ENCODE measurements around the gene SELPLG.
"Not testable (repeated sequence)": the region's sequence is repeated elsewhere in the genome, so short reads cannot be mapped to it uniquely, and the experiment has no call there.

SELPLG gene

DNA sequence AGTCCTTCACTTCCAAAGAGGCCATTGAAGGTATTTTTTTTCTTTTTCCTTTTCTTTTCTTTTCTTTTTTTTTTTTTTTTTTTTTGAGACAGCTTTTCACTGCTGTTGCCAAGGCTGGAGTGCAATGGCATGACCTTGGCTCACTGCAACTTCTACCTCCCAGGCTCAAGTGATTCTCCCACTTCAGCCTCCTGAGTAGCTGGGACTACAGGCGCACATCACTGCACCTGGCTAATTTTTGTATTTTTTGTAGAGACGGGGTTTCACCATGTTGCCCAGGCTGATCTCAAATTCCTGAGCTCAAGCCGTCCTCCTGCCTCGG lies 14.8 kb downstream of the SELPLG start:
- DNase-seq (ENCODE audit: low read depth): not testable (repeated sequence)

DNA sequence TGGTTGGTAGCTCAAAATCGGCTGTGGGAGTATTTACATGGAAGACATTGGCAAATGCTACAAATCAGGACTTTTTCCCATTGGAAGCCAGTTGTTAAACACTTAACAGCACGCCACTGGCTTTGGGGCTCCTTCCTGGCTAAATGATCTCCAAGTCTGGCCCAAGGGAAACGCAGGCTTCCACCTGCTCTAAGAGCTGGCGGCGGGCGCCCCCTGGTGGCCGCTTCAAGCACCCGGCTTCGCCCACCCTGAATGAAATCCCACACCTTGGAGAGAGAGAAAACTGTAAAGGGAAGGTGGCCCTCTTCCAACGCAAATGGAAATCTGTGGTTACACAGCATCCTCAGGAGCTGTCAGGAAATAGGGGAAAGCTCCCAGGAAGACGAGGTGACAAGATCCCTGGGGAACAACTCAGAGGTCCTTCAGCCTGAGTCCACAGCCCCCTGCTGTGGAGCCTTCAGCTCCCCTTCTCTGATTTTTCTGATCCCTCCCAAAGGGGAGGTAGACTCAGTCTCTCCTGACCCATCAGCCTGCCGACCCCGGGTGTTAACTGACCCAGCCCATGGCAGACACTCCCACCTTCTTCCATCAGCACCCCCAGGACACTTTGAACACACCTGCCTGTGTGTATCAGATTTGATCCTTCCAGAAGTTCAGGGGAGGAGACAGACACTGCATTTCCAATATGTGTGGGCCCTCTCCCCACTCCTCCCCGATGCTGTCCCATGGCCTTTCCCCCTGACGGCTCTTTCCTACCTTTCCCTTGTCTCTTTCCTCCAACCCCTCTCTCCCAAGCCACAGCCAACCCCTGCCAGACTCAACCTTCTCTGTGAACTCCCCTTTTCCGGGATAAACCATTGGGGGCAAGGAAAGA lies 15.4 kb downstream of the SELPLG start:
- no peak for DNase-seq (ENCODE audit: low read depth)

DNA sequence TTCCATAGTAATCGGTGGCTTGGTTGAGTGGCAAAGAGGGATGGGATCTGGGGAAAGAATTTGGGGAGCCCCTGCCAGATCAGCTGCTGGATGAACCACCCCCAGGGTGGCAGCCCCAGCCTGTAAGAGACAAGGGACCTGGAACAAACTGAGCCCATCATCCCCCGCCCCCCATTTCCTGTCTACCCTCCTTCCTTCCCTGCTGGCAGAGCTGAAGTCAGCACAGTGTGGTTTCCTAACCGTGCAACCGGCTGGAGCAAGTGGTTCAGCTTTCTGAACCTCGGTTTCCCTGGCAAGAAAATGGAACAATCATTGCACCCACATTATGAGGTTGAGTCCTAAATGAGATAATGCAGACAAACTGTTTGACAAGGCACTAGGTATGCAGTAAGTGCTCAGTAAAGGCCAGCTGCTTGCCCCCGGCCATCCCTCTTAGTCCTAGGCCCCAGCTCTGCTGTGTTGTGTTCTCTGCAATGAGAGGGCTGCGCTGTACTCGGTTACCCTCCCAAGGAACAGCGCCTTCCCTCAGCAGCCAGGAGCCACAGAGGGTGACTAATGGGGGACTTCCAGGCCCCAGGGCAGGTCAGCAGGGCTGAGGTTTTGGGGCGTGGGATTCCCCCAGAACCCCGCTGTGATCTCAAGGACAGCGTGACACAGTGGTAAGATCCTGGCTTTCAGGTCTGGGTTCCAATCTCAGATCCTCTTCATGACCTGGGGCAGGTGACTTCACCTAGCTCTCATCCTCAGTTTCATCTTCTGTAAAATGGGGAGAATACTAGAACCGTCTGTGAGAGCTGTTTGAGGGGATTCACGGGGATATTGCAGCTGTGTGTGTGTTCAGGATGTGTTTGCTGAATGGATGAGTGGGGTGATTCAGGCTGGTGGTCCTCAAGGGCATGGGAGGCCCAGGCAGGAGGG lies 16.5 kb downstream of the SELPLG start:
- no peak for DNase-seq (ENCODE audit: low read depth)

DNA sequence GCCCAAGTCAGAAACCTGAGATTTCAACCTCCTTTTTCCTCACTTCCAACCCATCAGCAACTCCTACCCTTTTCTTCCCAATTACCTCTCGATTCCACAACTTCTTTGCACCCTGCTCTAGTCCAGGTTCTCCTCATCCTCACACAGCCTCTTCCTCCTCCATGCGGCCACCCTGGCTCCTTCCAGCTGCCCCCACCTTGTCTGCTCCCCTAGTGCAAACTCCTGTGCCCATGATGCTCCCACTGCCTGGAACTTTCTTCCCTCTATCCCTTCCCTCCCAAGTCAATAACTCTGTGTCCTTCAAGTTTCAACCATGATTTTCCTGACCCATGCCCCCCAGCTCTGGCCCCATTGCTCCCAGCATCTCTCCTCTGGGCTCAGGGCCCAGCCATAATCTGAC lies 17.3 kb downstream of the SELPLG start:
- DNase-seq (ENCODE audit: low read depth): no peak

DNA sequence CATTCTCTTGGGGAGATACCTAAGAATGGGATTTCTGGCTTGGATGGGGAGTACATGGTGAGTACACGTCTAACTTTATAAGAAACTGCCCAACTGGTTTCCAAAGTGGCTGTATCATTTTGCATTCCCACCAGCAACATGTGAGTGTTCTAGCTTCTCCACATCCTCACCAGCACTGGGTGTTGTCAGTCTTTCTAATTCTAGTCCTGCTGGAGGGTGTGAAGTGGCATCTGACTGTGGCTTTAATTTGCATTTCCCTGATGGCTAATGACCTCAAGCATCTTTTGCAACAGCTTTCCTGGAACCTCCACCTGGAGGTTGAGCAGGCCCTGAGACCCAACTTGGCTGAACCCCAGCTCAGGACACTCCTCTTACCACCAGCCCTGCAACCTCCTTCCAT lies 17.8 kb downstream of the SELPLG start:
- no peak for DNase-seq (ENCODE audit: low read depth)

DNA sequence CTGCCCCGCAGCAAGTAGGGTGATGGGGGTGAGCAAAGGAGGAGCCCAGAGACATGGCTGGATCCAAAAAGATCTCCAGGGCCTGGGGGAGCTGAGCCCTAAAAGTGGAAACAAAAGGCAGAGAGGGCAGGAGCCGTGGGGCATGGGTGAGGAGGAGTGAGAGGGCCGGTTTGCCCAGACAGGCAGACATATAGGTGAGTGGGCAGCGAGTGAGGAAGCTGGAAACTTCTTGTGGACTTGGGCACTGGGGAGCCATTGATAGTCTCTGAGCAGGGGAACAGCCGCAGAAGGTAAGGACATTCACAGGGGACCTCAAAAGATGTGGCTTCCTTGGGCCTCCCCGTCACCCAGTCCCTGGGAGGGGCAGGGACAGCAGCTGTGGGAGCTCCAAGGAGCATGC lies 19.1 kb downstream of the SELPLG start:
- DNase-seq (ENCODE audit: low read depth): no peak

DNA sequence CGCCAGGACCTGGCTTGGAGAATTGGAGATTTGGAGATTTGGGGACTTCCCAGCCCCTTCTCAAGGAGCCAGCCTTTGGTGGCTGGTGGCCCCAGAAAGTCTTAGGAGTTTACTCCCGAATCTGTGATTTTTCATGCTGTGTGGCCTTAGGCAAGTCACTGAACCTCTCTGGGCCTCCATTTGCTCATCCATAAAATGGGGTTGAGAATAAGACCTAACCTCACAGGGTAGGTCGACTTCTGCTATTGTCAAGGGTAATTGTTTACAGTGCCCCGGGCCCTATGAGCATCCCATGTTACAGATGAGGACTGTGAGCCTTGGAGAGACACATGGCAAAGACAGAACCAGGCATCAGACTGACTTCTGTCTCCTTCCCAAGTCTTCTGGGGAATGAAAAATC lies 19.7 kb downstream of the SELPLG start:
- no peak for DNase-seq (ENCODE audit: low read depth)

DNA sequence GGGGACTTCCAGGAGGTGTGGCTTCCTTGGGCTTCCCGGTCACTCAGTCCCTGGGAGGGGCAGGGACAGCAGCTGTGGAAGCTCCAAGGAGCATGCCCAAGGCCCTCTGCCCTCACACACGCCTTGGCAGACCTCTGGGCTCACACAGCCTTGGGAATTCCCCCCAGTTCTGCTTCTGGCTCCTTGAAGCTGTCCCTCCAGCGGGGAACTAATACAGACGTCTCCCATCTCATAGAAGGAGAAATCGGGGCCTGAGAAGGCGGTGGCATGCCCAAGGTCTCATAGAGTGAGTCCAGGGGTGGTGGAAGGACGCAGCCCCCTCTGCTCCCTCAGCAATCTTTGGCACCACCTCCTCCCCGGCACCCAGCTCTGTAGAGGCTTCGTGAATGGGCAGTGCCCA lies 20.1 kb downstream of the SELPLG start:
- DNase-seq (ENCODE audit: low read depth): no peak

DNA sequence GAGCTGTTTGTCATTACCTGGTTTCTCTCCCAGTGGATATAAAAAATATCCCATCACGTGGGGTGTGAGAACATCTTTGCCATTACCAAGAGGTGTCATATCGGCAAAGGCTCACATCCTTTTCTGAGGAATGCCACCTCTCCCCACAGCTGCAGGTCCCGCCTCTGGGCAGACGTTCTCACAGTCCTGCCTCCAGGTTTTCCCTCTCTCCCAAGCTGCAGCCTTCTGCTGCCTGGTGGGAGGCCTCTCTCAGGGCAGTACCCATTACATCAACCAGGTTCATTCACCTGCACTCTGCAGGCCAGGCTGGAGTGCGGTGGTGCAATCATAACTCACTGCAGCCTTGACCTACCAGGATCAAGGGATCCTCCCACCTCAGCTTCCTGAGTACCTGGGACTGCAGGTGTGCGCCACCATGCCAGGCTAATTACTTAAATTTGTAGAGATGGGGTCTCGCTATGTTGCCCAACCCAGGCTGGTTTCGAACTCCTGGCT lies 20.9 kb downstream of the SELPLG start:
- DNase-seq (ENCODE audit: low read depth): no peak

DNA sequence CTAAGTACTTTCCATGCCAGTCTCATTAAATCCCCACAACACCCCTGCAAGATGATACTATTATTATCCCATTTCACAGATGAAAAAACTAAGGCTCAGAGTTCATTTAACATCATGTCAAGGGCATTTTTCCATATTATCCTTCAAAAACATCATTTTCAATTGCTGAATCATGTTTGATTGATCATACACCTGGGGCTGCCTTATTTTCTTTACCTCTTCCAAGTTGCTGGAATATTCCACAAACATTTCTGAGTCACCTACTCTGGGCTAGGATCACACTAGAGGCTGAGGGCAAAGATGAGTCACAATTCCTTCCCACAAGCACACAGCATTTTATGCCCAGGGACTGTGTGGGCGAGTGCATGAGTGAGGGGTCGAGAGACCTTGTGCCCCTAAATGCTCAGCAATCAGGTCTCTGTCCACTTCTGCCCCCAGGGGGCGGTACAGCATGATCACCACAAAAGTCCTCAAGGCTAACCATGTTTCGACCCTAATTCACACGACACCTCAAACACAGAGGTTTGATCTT lies 21.7 kb downstream of the SELPLG start:
- DNase-seq (ENCODE audit: low read depth): no peak

DNA sequence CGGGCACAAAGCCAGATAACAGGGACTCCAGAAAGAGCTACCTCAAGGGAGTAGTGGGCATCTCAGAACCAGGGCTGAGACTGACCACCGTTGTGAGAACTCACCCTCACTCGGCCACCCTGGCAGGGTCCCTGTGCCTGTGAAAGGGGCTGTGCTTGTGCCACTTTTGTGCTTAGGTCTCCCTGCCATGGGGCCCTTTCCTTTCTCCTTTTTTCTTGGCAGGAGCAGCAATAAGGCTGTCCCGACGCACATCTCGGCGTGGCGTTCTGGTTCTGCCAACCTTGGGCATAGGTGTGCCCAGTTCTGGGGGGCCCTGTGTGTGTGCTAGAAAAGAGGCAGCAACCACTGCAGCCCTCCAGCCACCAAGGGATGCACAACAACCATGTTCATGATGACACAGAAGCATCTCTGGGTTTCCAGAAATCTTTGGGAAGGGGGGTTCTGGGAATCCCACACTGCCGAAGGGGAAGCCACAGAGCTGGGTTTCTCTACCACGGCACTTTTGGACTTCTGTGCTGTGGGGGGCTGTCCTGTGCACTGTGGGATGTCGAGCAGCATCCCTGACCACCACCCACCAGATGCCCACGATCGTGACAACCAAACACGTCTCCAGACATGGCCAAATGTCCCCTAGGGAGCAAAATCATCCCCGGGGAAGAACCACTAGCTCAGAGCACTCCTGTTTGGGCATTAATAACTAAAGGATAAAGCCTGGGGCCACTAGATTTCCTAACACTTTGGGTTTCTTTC lies 22.7 kb downstream of the SELPLG start:
- no peak for DNase-seq (ENCODE audit: low read depth)

DNA sequence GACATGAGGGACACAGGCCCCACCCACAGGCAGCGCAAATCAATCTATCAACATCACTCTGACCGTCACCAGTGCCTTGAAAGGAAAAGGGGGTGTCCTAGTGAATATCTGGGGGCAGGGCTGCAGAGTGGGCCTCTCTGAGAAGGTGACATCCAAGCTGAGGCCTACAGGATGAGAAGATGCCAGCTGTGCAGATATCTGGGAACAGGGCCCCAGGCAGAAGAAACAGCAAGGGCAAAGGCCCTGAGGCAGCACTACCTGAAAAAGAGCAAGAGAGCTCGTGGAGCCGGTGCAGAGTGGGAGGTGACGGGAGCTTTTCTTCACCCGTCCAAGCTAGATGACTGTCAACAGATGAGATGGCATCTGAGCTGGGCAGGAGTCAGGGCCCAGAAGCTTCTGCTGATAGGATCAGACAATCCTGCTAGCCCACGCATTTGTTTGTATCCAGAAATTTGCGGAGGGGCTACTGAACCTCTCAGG lies 23.3 kb downstream of the SELPLG start:
- DNase-seq (ENCODE audit: low read depth): no peak

DNA sequence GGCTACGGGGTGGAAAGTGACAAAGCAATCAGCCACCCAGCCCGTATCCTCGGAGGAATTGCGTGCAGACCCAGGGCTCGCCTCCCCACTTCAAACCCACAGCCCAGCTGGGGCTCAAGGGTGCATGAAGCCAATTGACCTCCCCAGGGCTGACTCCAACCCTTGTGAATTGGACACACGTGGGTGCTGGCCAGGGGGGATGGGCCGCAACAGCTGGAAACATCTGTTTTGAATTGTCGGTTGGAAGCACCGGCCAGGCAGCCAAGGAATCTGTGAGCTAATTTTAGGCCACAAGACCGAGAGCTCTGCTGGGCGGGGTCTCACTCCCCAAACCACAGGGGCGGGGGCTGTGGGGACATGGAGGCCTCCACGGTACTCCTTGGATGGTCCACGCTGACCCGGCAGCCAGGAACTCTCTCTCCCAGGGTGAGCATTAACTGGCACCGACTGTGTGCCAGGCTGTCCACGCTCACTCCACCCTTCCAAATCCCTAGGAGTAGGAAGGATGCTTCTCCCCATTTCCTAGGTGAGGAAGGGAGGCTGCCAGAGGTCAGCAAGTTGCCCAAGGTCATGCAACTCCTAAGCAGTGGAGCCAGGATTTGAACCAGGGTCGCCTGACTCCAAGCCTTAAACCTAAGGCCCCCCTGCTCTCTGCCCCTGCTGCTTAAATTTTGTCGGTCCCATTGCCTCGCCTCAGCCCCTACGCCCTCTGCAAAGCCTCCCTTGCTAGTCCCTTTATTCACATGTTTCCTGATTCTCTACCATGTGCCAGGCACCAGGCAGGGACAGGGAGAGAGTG lies 24.0 kb downstream of the SELPLG start:
- DNase-seq (ENCODE audit: low read depth): no peak

DNA sequence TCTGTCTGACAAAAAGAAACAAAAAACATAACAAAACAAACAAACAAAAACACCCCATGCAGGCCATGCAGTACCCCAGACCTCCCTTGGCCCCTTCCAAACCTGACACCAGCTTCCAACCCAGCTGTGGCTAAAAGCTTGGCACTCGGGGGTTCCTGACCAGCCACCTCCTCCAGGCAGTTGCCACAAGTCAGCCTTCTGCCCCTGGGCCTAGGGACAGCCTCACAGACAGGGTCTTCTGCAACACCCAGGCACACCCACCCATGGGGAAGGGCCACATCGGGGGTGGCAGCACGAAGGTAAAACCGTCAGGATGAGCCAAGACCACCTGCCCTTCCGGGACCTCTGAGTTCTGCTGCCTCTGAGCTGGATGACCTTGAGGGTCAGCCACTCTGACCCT lies 25.1 kb downstream of the SELPLG start:
- DNase-seq (ENCODE audit: low read depth): no peak

DNA sequence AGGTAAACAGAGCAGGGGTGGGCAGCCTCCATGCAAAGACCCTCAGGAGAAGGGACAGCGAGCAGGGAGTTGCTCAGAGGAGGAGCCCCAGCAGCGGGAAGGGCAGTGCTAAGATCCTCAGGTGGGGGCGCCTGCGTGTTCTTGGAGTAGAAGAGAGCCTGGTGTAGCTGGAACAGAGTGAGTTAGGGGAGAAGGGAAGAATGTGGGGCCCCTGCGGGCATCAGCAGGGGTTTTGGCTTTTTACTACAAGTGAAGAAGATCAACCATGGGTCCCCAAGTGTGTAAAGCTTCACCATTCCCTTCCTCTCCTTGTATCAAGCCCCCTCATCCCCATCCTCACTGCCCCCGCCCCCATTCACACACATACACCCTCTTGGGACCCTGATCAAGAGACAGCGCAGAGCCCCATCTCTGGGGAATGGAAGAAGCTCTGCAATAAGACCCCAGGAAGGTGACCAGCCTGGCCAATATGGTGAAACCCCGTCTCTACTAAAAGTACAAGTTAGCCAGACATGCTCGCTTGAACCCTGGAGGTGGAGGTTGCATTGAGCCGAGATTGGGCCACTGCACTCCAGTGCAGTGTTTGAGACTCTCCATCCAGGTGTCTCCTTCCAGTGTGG lies 25.6 kb downstream of the SELPLG start:
- no peak for DNase-seq (ENCODE audit: low read depth)

DNA sequence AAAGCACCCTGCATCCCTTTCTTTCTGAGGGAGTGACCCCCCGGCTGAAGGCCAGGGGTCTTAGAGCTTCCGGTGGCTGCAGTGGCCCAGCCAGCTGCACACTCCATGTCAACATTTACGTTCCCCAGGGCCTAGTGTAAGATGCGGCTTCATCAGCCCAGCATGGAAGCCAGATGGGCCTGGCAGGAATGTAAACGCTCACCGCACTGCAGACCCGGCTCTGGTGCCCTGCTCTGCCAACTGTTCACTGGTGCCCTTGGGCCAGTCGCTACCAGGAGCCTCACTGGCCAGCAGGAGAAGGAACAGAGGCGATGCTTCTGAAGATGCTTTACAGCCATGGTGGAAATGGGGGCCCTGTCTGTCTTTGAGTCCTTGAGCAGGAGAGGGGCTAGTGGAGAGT lies 27.2 kb downstream of the SELPLG start:
- no peak for DNase-seq (ENCODE audit: low read depth)

DNA sequence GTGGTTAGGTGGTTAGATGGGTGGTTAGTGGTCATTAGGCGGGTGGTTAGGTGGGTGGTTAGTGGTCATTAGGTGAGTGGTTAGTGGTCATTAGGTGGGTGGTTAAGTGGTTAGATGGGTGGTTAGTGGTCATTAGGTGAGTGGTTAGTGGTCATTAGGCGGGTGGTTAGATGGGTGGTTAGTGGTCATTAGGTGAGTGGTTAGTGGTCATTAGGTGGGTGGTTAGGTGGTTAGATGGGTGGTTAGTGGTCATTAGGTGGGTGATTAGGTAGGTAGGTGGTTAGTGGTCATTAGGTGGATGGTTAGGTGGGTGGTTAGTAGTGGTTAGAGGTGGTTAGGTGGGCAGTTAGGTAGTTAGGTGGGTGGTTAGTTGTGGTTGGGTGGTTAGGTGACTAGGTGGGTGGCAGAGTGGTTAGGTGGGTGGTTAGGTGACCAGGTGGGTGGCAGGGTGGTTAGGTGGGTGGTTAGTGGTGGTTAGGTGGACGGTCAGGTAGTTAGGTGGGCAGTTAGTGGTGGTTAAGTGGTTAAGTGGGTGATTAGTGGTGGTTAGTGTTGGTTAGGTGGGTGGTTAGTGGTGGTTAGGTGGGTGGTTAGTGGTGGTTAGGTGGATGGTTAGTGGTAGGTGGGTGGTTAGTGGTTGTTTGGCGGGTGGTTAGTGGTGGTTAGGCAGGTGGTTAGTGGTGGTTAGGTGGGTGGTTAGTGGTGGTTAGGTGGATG lies 27.8 kb downstream of the SELPLG start:
- DNase-seq (ENCODE audit: low read depth): no peak

DNA sequence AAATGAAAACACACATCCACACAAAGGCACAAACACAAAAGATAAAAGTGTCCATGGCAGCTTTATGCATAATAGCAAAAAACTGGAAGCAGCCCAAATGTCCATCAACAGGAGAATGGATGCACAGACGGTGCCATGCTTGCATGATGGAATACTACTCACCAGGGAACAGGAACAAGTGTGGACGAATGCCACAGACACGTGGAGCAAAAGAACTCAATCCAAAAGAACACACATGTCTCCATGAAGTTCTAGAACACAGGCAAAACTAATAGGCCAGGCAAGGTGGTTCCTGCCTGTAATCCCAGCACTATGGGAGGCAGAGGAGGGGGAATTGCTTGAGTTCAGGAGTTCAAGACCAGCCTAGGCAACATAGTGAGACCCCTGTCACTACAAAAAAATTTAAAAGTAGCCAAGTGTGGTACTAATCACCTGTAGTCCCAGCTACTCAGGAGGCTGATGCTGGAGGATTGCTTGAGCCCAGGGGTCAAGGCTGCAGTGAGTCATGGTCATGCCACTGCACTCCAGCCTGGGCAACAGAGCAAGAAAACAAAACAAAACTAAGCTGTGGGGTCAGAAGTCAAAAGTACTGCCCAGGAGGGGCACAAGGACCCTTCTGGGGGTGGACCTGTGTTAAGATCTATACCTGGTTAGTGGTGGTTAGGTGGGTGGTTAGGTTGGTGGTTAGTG lies 28.5 kb downstream of the SELPLG start:
- no peak for DNase-seq (ENCODE audit: low read depth)

DNA sequence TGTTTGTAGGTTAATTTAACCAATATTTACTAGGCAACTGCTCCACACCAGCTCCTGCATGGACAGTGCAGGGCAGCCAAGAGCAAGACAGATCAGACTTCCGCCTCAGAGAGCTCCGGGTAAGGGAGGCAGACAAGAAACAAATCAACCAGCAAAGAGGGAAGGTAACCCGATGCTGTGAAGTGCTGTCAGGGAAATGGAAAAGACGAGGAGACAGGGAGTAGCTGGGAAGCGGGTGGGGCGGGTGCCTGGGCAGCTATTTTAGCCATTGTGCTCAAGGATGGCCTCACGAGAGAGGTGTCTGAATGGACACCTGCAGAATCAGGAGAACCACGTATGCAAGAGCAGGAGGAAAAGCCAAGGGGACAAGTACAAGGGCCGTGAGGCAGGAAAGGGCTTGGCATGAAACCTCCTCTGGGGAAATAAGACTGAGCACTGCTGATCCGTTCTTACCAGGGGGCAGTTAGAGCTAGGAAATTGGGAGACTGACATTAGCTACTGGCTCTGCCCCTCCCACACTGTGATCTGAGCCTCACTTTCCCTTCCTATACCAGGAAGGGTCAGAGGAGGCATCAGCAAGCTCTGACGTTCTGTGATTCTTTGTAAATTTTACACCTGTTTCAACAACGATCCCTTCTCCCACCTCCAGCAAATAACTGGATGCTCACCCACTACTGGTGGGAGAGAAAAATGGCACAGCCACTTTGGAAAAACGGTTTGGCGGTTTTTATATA lies 29.3 kb downstream of the SELPLG start:
- no peak for DNase-seq (ENCODE audit: low read depth)

All from CMK (cell line).